Right cardiac atrium (tissue), 5 donors: ENCODE results near the gene RASA1. TPM values are rescaled to one million over a fixed set of nuclear protein-coding genes. Genes with fewer than 3 reads are reported as not detected.
"Not testable (repeated sequence)": the region's sequence is repeated elsewhere in the genome, so short reads cannot be mapped to it uniquely, and the experiment has no call there.

ENCODE experiments used
- ATAC-seq, 2 donors: fragments of 200-7000 bp; cut with Tn5 transposase; one replicate each; pipeline versions ENCODE4 v1.8.0 to v1.9.1; 2020; ENCODE audit warnings: moderate library complexity in 2 of 2, mild to moderate bottlenecking in 1 of 2
- DNase-seq, 3 donors: peaks; one replicate each; pipeline ENCODE4 v3.0.0-alpha.2; 2020
- H3K27ac ChIP-seq: one replicate; pipeline ENCODE4 v1.5.1; 2013; ENCODE audit warnings: mild to moderate bottlenecking, low read length, control low read depth, moderate library complexity
- H3K27me3 ChIP-seq: one replicate; pipeline ENCODE4 v1.6.1; 2013; ENCODE audit not compliant: control insufficient read depth, insufficient read depth
- H3K4me1 ChIP-seq: one replicate; pipeline ENCODE4 v1.6.1; 2013; ENCODE audit warnings: low read length; ENCODE audit not compliant: control insufficient read depth, insufficient read depth
- H3K4me3 ChIP-seq: one replicate; pipeline ENCODE4 v1.5.1; 2013; ENCODE audit warnings: low read length, control low read depth
- H3K9me3 ChIP-seq: one replicate; pipeline ENCODE4 v1.6.1; 2013; ENCODE audit warnings: low read length; ENCODE audit not compliant: control insufficient read depth
- WGBS: extraction: QIAGEN DNeasy Blood & Tissue Kit; methylation state at CpG from one replicate; pipeline ENCODE4 v1.1.7; 2013; 5-methylcytosine and 5-hydroxymethylcytosine counted together
- intact Hi-C, 4 donors: fragments of 100-400 bp; cut with DNase I; formaldehyde crosslinking; loops; one replicate each; pipeline versions ENCODE4 v1.11.0 to v1.14.0; 2022 to 2023
- polyA plus RNA-seq: library from polyadenylated mRNA; stranded (reverse); fragments of 200-250 nt; gene quantifications from one replicate; pipeline ENCODE4 v1.2.3, GENCODE V29; 2013
- total RNA-seq, 4 donors: library from RNA; stranded (reverse); fragmentation: NEBNext Ultra II Directional; extraction: Animal tissue kit (Norgen Biotek cat#: 25700); gene quantifications; one replicate each; pipeline ENCODE4 v1.2.1, GENCODE V29; 2021
- donor health status: healthy with polysubstance abuse.
- donor health status: DM: no; HTN: yes; CAD: no.
- donor health status: DM: no; HTN: no; CAD: no.
- donor health status: DM: no; HTN: yes; CAD: no; lungs with severe emphysema.
- donor health status: DM: yes; HTN: yes; CAD: no.

RASA1 gene
- total and polyA plus RNA-seq, 5 donors: 8.7 to 21.2 (median 19.8) TPM

GRCh38 chr5:87278590-87279100, 11.0 kb downstream of the RASA1 start:
- no peak for DNase-seq
- no peaks in the 10 kb centered on the region for H3K9me3 ChIP-seq
- H3K27me3 ChIP-seq: no peaks in the 10 kb centered on the region
- H3K27ac ChIP-seq: no peak overlapping the region
- 94% methylated on average over 4 of the region's 4 CpGs for WGBS
- H3K4me3 ChIP-seq: no peak overlapping the region
- peaks cover 4% of the 10 kb centered on the region for H3K4me1 ChIP-seq
- intact Hi-C loops: loop anchor here in 2 of 4 donors (10.0 kb wide), 2 partner anchors 56 to 66 kb away; no protein-coding TSS in a partner anchor
- ATAC-seq: no peak

- Histone ChIP-seq H3K4me1 (no peaks in the 10 kb centered on the region), H3K27ac (no peak overlapping the region), H3K27me3 (no peaks in the 10 kb centered on the region), H3K9me3 (no peaks in the 10 kb centered on the region), H3K4me3 (no peak overlapping the region)
- ATAC-seq (no peak), DNase-seq (no peak)
- intact Hi-C loops: no loop called here
- WGBS: 78% methylated on average over 2 of the region's 2 CpGs
Measured at GRCh38 chr5:87282269-87282668, 14.6 kb downstream of the RASA1 start.

- H3K27ac ChIP-seq, H3K4me1 ChIP-seq, H3K27me3 ChIP-seq, H3K9me3 ChIP-seq, H3K4me3 ChIP-seq, ATAC-seq, intact Hi-C loops, DNase-seq: not testable (repeated sequence)
- 97% methylated on average over 4 of the region's 4 CpGs for WGBS
Measured at GRCh38 chr5:87287266-87287665, 19.6 kb downstream of the RASA1 start.

- WGBS: 86% methylated on average over 5 of the region's 5 CpGs
- H3K4me1 ChIP-seq: no peaks in the 10 kb centered on the region
- H3K9me3 ChIP-seq: no peaks in the 10 kb centered on the region
- H3K4me3 ChIP-seq: no peak overlapping the region
- no peak overlapping the region for H3K27ac ChIP-seq
- DNase-seq: no peak
- intact Hi-C loops: no loop called here
- H3K27me3 ChIP-seq: no peaks in the 10 kb centered on the region
- ATAC-seq: no peak
Measured at GRCh38 chr5:87298692-87299362, 31.1 kb downstream of the RASA1 start.

- no peak for ATAC-seq
- WGBS: 96% methylated on average over 6 of the region's 6 CpGs
- DNase-seq: no peak
- Histone ChIP-seq H3K27ac (no peak overlapping the region), H3K4me3 (no peak overlapping the region), H3K9me3 (no peaks in the 10 kb centered on the region), H3K27me3 (no peaks in the 10 kb centered on the region), H3K4me1 (no peaks in the 10 kb centered on the region)
- intact Hi-C loops: no loop called here
Measured at GRCh38 chr5:87300176-87300575, 32.5 kb downstream of the RASA1 start.

GRCh38 chr5:87300744-87301143, 33.1 kb downstream of the RASA1 start:
- ATAC-seq (peak; percentile 41 to 82), DNase-seq (no peak)
- Histone ChIP-seq H3K4me3 (no peak overlapping the region), H3K9me3 (no peaks in the 10 kb centered on the region), H3K4me1 (no peaks in the 10 kb centered on the region), H3K27me3 (no peaks in the 10 kb centered on the region), H3K27ac (no peak overlapping the region)
- 81% methylated on average over 2 of the region's 2 CpGs for WGBS
- intact Hi-C loops: no loop called here

- no peak for DNase-seq
- H3K9me3 ChIP-seq: no peaks in the 10 kb centered on the region
- intact Hi-C loops: no loop called here
- no peak overlapping the region for H3K4me3 ChIP-seq
- no peak for ATAC-seq
- no peaks in the 10 kb centered on the region for H3K4me1 ChIP-seq
- no peak overlapping the region for H3K27ac ChIP-seq
- no peaks in the 10 kb centered on the region for H3K27me3 ChIP-seq
Measured at GRCh38 chr5:87302061-87302460, 34.4 kb downstream of the RASA1 start.

GRCh38 chr5:87303324-87303723, 35.6 kb downstream of the RASA1 start:
- intact Hi-C loops: no loop called here
- no peak for ATAC-seq
- WGBS: 94% methylated on average over 2 of the region's 2 CpGs

GRCh38 chr5:87306090-87306489, 38.4 kb downstream of the RASA1 start:
- H3K27me3 ChIP-seq, intact Hi-C loops, H3K4me1 ChIP-seq, H3K27ac ChIP-seq, DNase-seq, H3K4me3 ChIP-seq, H3K9me3 ChIP-seq, ATAC-seq: not testable (repeated sequence)
- 98% methylated on average over 2 of the region's 2 CpGs for WGBS

More at GRCh38 chr5:87303324-87303723, 35.6 kb downstream of the RASA1 start:
- no peaks in the 10 kb centered on the region for H3K9me3 ChIP-seq
- H3K27me3 ChIP-seq: no peaks in the 10 kb centered on the region
- no peak overlapping the region for H3K4me3 ChIP-seq
- no peak overlapping the region for H3K27ac ChIP-seq
- DNase-seq: no peak
- H3K4me1 ChIP-seq: no peaks in the 10 kb centered on the region

GRCh38 chr5:87307796-87308423, 40.2 kb downstream of the RASA1 start:
- 76% methylated on average over 5 of the region's 5 CpGs for WGBS
- intact Hi-C loops: no loop called here
- H3K4me1 ChIP-seq: no peaks in the 10 kb centered on the region
- DNase-seq (no peak), ATAC-seq (no peak)
- H3K27me3 ChIP-seq: no peaks in the 10 kb centered on the region
- no peaks in the 10 kb centered on the region for H3K9me3 ChIP-seq
- H3K27ac ChIP-seq: no peak overlapping the region
- H3K4me3 ChIP-seq: no peak overlapping the region

- Histone ChIP-seq H3K9me3 (no peaks in the 10 kb centered on the region), H3K27ac (no peak overlapping the region), H3K4me3 (no peak overlapping the region), H3K4me1 (peaks cover 2% of the 10 kb centered on the region), H3K27me3 (no peaks in the 10 kb centered on the region)
- WGBS: 66% methylated on average over 5 of the region's 5 CpGs
- DNase-seq: no peak
- no peak for ATAC-seq
- intact Hi-C loops: no loop called here
Measured at GRCh38 chr5:87311405-87312279, 44.0 kb downstream of the RASA1 start.
